ENCODE data around the gene TC2N. TPM values are rescaled to one million over a fixed set of nuclear protein-coding genes. Genes with fewer than 3 reads are reported as not detected.

The TC2N gene
- total and polyA plus RNA-seq, 2 experiments from 2014 or later, result 22.0 to 77.2 TPM

- H3K4me1 ChIP-seq (ENCODE audit: insufficient read depth), result no peaks in the 10 kb centered on the region
- peaks cover 86% of the 10 kb centered on the region for H3K79me2 ChIP-seq
- no peak for DNase-seq (ENCODE audit: low spot score)
- H4K20me1 ChIP-seq (ENCODE audit: insufficient read depth, poor library complexity, severe bottlenecking), result no peaks in the 10 kb centered on the region
- no peak overlapping the region for H3K4me3 ChIP-seq
- H3K9me2 ChIP-seq (replicated peaks; ENCODE audit: insufficient read depth), result no peaks in the 10 kb centered on the region
- 96% methylated on average over 1 of the region's 1 CpG for WGBS (ENCODE audit: low lambda C conversion rate, missing lambda C conversion rate)
- no peaks in the 10 kb centered on the region for H3K36me3 ChIP-seq (replicated peaks; ENCODE audit: insufficient read depth, low read depth)
- no peak overlapping the region for H3K27ac ChIP-seq
- H3K4me2 ChIP-seq, result no peak overlapping the region
- H3K9me3 ChIP-seq (ENCODE audit: low read depth), result no peaks in the 10 kb centered on the region
- H2AFZ ChIP-seq, result no peak overlapping the region
- no peaks in the 10 kb centered on the region for H3K27me3 ChIP-seq
- TF ChIP-seq EZH2 (IDR thresholded peaks at IDR 0.05; ENCODE audit: borderline replicate concordance), result no peak
Measured at GRCh38 chr14:91827746-91828145, 39.6 kb downstream of the TC2N start.

- DNase-seq (ENCODE audit: low spot score), result no peak
- Histone ChIP-seq H3K27me3 (no peaks in the 10 kb centered on the region), H3K4me1 (ENCODE audit: insufficient read depth) (no peaks in the 10 kb centered on the region), H2AFZ (no peak overlapping the region), H4K20me1 (ENCODE audit: insufficient read depth, poor library complexity, severe bottlenecking) (no peaks in the 10 kb centered on the region), H3K27ac (no peak overlapping the region), H3K79me2 (peaks cover 88% of the 10 kb centered on the region), H3K9me2 (replicated peaks; ENCODE audit: insufficient read depth) (no peaks in the 10 kb centered on the region), H3K9me3 (ENCODE audit: low read depth) (no peaks in the 10 kb centered on the region), H3K4me3 (no peak overlapping the region), H3K4me2 (no peak overlapping the region), H3K36me3 (replicated peaks; ENCODE audit: insufficient read depth, low read depth) (no peaks in the 10 kb centered on the region)
- TF ChIP-seq EZH2phosphoT487 (IDR thresholded peaks at IDR 0.05; ENCODE audit: low read depth, severe bottlenecking, unreplicated experiment) (no peak), EZH2 (IDR thresholded peaks at IDR 0.05; ENCODE audit: borderline replicate concordance) (no peak)
- TF ChIP-seq, protein P1, sequence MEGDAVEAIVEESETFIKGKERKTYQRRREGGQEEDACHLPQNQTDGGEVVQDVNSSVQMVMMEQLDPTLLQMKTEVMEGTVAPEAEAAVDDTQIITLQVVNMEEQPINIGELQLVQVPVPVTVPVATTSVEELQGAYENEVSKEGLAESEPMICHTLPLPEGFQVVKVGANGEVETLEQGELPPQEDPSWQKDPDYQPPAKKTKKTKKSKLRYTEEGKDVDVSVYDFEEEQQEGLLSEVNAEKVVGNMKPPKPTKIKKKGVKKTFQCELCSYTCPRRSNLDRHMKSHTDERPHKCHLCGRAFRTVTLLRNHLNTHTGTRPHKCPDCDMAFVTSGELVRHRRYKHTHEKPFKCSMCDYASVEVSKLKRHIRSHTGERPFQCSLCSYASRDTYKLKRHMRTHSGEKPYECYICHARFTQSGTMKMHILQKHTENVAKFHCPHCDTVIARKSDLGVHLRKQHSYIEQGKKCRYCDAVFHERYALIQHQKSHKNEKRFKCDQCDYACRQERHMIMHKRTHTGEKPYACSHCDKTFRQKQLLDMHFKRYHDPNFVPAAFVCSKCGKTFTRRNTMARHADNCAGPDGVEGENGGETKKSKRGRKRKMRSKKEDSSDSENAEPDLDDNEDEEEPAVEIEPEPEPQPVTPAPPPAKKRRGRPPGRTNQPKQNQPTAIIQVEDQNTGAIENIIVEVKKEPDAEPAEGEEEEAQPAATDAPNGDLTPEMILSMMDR (IDR thresholded peaks at IDR 0.05; ENCODE audit: poor library complexity), result no peak
- 81% methylated on average over 3 of the region's 3 CpGs for WGBS (ENCODE audit: low lambda C conversion rate, missing lambda C conversion rate)
Measured at GRCh38 chr14:91817566-91818325, 49.6 kb downstream of the TC2N start.

DNA sequence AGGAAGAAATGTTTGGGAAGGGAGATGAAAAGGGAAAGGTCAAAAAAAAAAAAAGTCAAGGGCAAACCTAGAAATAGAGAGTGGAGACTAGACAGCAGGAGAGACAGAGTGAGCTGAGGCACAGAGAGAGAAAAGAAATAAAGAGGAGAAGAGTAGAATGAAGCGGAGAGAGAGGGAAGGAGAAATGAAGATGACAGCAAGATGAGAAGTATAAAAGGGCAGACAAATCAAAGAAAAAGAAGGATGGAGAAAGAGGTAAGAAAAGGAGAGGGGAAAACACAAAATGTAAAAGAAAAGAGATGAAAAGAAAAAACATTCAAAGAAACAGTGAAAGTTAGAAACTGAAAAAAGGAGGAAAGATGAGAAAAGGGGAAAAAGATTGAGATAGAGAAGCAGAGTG is 53.0 kb downstream of the TC2N start:
- H3K4me3 ChIP-seq, result no peak overlapping the region
- H3K27me3 ChIP-seq, result no peaks in the 10 kb centered on the region
- H3K79me2 ChIP-seq, result peaks cover 57% of the 10 kb centered on the region
- no peaks in the 10 kb centered on the region for H3K4me1 ChIP-seq (ENCODE audit: insufficient read depth)
- no peaks in the 10 kb centered on the region for H4K20me1 ChIP-seq (ENCODE audit: insufficient read depth, poor library complexity, severe bottlenecking)
- no peak overlapping the region for H2AFZ ChIP-seq
- no peak for DNase-seq (ENCODE audit: low spot score)
- H3K36me3 ChIP-seq (replicated peaks; ENCODE audit: insufficient read depth, low read depth), result peaks cover 4% of the 10 kb centered on the region
- WGBS (ENCODE audit: low lambda C conversion rate, missing lambda C conversion rate), result 100% methylated on average over 1 of the region's 1 CpG
- H3K9me2 ChIP-seq (replicated peaks; ENCODE audit: insufficient read depth), result no peaks in the 10 kb centered on the region
- no peak overlapping the region for H3K27ac ChIP-seq
- H3K4me2 ChIP-seq, result no peak overlapping the region
- TF ChIP-seq EZH2 (IDR thresholded peaks at IDR 0.05; ENCODE audit: borderline replicate concordance) (no peak), EZH2phosphoT487 (IDR thresholded peaks at IDR 0.05; ENCODE audit: low read depth, severe bottlenecking, unreplicated experiment) (no peak)
- peaks cover 9% of the 10 kb centered on the region for H3K9me3 ChIP-seq (ENCODE audit: low read depth)

- no peak for DNase-seq (ENCODE audit: low spot score)
- Histone ChIP-seq H3K79me2 (peaks cover 25% of the 10 kb centered on the region), H2AFZ (no peak overlapping the region), H3K27ac (no peak overlapping the region), H3K4me2 (no peak overlapping the region), H3K27me3 (no peaks in the 10 kb centered on the region), H3K36me3 (replicated peaks; ENCODE audit: insufficient read depth, low read depth) (peaks cover 4% of the 10 kb centered on the region), H3K4me1 (ENCODE audit: insufficient read depth) (no peaks in the 10 kb centered on the region), H3K9me2 (replicated peaks; ENCODE audit: insufficient read depth) (no peaks in the 10 kb centered on the region), H3K4me3 (no peak overlapping the region), H4K20me1 (ENCODE audit: insufficient read depth, poor library complexity, severe bottlenecking) (no peaks in the 10 kb centered on the region), H3K9me3 (ENCODE audit: low read depth) (peaks cover 20% of the 10 kb centered on the region)
- WGBS (ENCODE audit: low lambda C conversion rate, missing lambda C conversion rate), result 96% methylated on average over 2 of the region's 2 CpGs
- TF ChIP-seq EZH2phosphoT487 (IDR thresholded peaks at IDR 0.05; ENCODE audit: low read depth, severe bottlenecking, unreplicated experiment), result no peak
- TF ChIP-seq, protein P1 (IDR thresholded peaks at IDR 0.05; ENCODE audit: poor library complexity), result no peak
- TF ChIP-seq EZH2 (IDR thresholded peaks at IDR 0.05; ENCODE audit: borderline replicate concordance), result no peak
Measured at GRCh38 chr14:91810699-91811098, 56.6 kb downstream of the TC2N start.
